Fibroblast of lung (primary cell): ENCODE measurements around the gene FCRLA. TPM values are rescaled to one million over a fixed set of nuclear protein-coding genes. Genes with fewer than 3 reads are reported as not detected.
"Not testable (repeated sequence)": the region's sequence is repeated elsewhere in the genome, so short reads cannot be mapped to it uniquely, and the experiment has no call there.

Experiments used
- DNase-seq, 2 donors: peaks; one replicate each; pipeline versions ENCODE4 v3.0.0 to v3.0.0-alpha.2; 2010; ENCODE audit warnings: low read depth in 2 of 2
- H2AFZ ChIP-seq: 2 replicates; pipeline ENCODE4 v1.5.1; 2012; ENCODE audit warnings: low read length, control low read depth, inconsistent platforms
- H3K27ac ChIP-seq: 2 replicates; pipeline ENCODE4 v1.5.1; 2011; ENCODE audit warnings: low read length, control low read depth; ENCODE audit not compliant: insufficient read depth
- H3K27me3 ChIP-seq: 2 replicates; pipeline ENCODE4 v1.5.1; 2011; ENCODE audit warnings: mild to moderate bottlenecking, low read length; ENCODE audit not compliant: control insufficient read depth, insufficient read depth
- H3K36me3 ChIP-seq: 2 replicates; pipeline ENCODE4 v1.5.1; 2011; ENCODE audit warnings: low read length; ENCODE audit not compliant: control insufficient read depth, insufficient read depth
- H3K4me1 ChIP-seq: 2 replicates; pipeline ENCODE4 v1.5.1; 2011; ENCODE audit warnings: low read length; ENCODE audit not compliant: control insufficient read depth, insufficient read depth; ENCODE audit errors: extremely low read depth
- H3K4me2 ChIP-seq: 2 replicates; pipeline ENCODE4 v1.5.1; 2011; ENCODE audit warnings: low read length, control low read depth; ENCODE audit not compliant: insufficient read depth; ENCODE audit errors: extremely low read depth
- H3K4me3 ChIP-seq, 4 experiments: fragments of 200-600 bp in 1 of 4; sonication (generic) in 1 of 4; replicated peaks in 1 of 4; 2 replicates each; pipeline ENCODE4 v1.5.1; 2011 to 2016; ENCODE audit warnings: low read length in 4 of 4, low read depth in 3 of 4, mild to moderate bottlenecking in 3 of 4, control low read depth in 2 of 4, inconsistent platforms in 1 of 4, mixed read lengths in 1 of 4; ENCODE audit not compliant: insufficient read depth in 1 of 4; ENCODE audit errors: control extremely low read depth in 1 of 4
- H3K79me2 ChIP-seq: 2 replicates; pipeline ENCODE4 v1.5.1; 2012; ENCODE audit warnings: mild to moderate bottlenecking, low read length, inconsistent platforms; ENCODE audit not compliant: control insufficient read depth, insufficient read depth
- H3K9ac ChIP-seq: 2 replicates; pipeline ENCODE4 v1.5.1; 2011; ENCODE audit warnings: mild to moderate bottlenecking, low read length, control low read depth; ENCODE audit not compliant: insufficient read depth
- H3K9me3 ChIP-seq: 2 replicates; pipeline ENCODE4 v1.5.1; 2012; ENCODE audit warnings: low read depth, low read length; ENCODE audit not compliant: control insufficient read depth, insufficient read depth
- H4K20me1 ChIP-seq: 2 replicates; pipeline ENCODE4 v1.5.1; 2011; ENCODE audit warnings: low read length; ENCODE audit not compliant: control insufficient read depth, insufficient read depth; ENCODE audit errors: extremely low read depth
- CTCF ChIP-seq, 2 donors: IDR thresholded peaks in 1 of 2; conservative IDR thresholded peaks in 1 of 2; 1 replicate in 1 of 2; 2 replicates in 1 of 2; pipeline ENCODE4 v1.5.1; 2011 to 2012; ENCODE audit warnings: low read length in 2 of 2, control low read depth in 1 of 2, inconsistent platforms in 1 of 2, low read depth in 1 of 2, mild to moderate bottlenecking in 1 of 2
- EZH2 ChIP-seq: IDR thresholded peaks from 2 replicates; pipeline ENCODE4 v1.5.1; 2012; ENCODE audit warnings: low read length, control low read depth, mild to moderate bottlenecking; ENCODE audit errors: missing control alignments
- polyA minus RNA-seq: library from RNA; depleted of rRNA, polyadenylated mRNA; stranded (reverse); fragments of >200 nt; gene quantifications from 2 replicates; pipeline ENCODE4 v1.2.3, GENCODE V29; 2011; ENCODE audit warnings: low replicate concordance
- polyA plus RNA-seq, 2 donors: library from polyadenylated mRNA; depleted of rRNA in 1 of 2; stranded (reverse) in 1 of 2; unstranded in 1 of 2; fragments of >200 nt; gene quantifications; 2 replicates each; pipeline ENCODE4 v1.2.1, GENCODE V29; 2011 to 2012; ENCODE audit warnings: missing spikeins in 1 of 2
- total RNA-seq: library from RNA; depleted of rRNA; stranded (reverse); fragments of >200 nt; gene quantifications from 2 replicates; pipeline ENCODE4 v1.2.1, GENCODE V29; 2014

FCRLA gene
- total RNA-seq: under 0.01 and 0.17 TPM in 2 replicates
- polyA plus RNA-seq: 0.56 and 0.68 TPM in 2 replicates
- 0.41 and 0.50 TPM in 2 replicates for polyA plus RNA-seq (2012)
- polyA minus RNA-seq: 0.37 TPM in 1 of 2 replicates, not detected in the other

GRCh38 chr1:161706482-161707347 is at the start of gene FCRLA:
Gene FCRLA, plus strand, starts transcription at chr1:161707229. Its CDS starts 36 bp downstream, at chr1:161707265.
- Histone ChIP-seq H3K9me3 (no peaks in the 10 kb centered on the region), H4K20me1 (no peaks in the 10 kb centered on the region), H2AFZ (peak within 1 kb of the TSS; percentile 68), H3K4me1 (peaks cover 7% of the 10 kb centered on the region), H3K4me3 (no peak within 1 kb of the TSS), H3K79me2 (no peaks in the 10 kb centered on the region), H3K36me3 (no peaks in the 10 kb centered on the region), H3K9ac (no peak within 1 kb of the TSS), H3K27me3 (no peaks in the 10 kb centered on the region), H3K27ac (peak within 1 kb of the TSS; percentile 81), H3K4me2 (peak within 1 kb of the TSS; percentile 21)
- TF ChIP-seq CTCF (conservative IDR thresholded peaks at IDR 0.05 in 1 of 2, IDR thresholded peaks at IDR 0.05 in 1 of 2; ENCODE audit: low read depth in 1 of 2, low read length in 2 of 2): no peak
- no peak for TF ChIP-seq EZH2
- peak; percentile 74 to 97 for DNase-seq

GRCh38 chr1:161658524-161658923 is 48.5 kb upstream of the FCRLA start:
- H4K20me1 ChIP-seq: not testable (repeated sequence)

GRCh38 chr1:161661660-161662311 is 45.2 kb upstream of the FCRLA start:
- not testable (repeated sequence) for H3K4me3 ChIP-seq, H3K9ac ChIP-seq, DNase-seq, H3K9me3 ChIP-seq, H3K36me3 ChIP-seq, H3K27ac ChIP-seq, H3K4me1 ChIP-seq, H3K4me2 ChIP-seq, H3K27me3 ChIP-seq, H4K20me1 ChIP-seq, H2AFZ ChIP-seq, H3K79me2 ChIP-seq

More at GRCh38 chr1:161658524-161658923, 48.5 kb upstream of the FCRLA start:
- H3K27me3 ChIP-seq, H3K9me3 ChIP-seq, H3K36me3 ChIP-seq, H3K27ac ChIP-seq, H3K4me1 ChIP-seq, H3K79me2 ChIP-seq, DNase-seq, H3K9ac ChIP-seq, H2AFZ ChIP-seq, H3K4me3 ChIP-seq, H3K4me2 ChIP-seq: not testable (repeated sequence)

GRCh38 chr1:161662684-161663339 is 44.2 kb upstream of the FCRLA start, which contains the start of gene FCGR2B:
Gene FCGR2B, plus strand, starts transcription at chr1:161663143. Its CDS starts 99 bp downstream, at chr1:161663242.
- not testable (repeated sequence) for H3K4me2 ChIP-seq, DNase-seq, H3K27me3 ChIP-seq, H3K27ac ChIP-seq, H3K9ac ChIP-seq, H3K79me2 ChIP-seq, H2AFZ ChIP-seq, H3K4me3 ChIP-seq, H4K20me1 ChIP-seq, H3K4me1 ChIP-seq, H3K9me3 ChIP-seq, H3K36me3 ChIP-seq

GRCh38 chr1:161663569-161663968 is 43.5 kb upstream of the FCRLA start:
- not testable (repeated sequence) for H2AFZ ChIP-seq, H3K9ac ChIP-seq, DNase-seq, H3K9me3 ChIP-seq, H3K36me3 ChIP-seq, H3K4me2 ChIP-seq, H3K4me3 ChIP-seq, H4K20me1 ChIP-seq, H3K79me2 ChIP-seq, H3K27me3 ChIP-seq, H3K4me1 ChIP-seq, H3K27ac ChIP-seq
